ENCODE data around the gene TNFRSF1A.

- TF ChIP-seq, protein P1, sequence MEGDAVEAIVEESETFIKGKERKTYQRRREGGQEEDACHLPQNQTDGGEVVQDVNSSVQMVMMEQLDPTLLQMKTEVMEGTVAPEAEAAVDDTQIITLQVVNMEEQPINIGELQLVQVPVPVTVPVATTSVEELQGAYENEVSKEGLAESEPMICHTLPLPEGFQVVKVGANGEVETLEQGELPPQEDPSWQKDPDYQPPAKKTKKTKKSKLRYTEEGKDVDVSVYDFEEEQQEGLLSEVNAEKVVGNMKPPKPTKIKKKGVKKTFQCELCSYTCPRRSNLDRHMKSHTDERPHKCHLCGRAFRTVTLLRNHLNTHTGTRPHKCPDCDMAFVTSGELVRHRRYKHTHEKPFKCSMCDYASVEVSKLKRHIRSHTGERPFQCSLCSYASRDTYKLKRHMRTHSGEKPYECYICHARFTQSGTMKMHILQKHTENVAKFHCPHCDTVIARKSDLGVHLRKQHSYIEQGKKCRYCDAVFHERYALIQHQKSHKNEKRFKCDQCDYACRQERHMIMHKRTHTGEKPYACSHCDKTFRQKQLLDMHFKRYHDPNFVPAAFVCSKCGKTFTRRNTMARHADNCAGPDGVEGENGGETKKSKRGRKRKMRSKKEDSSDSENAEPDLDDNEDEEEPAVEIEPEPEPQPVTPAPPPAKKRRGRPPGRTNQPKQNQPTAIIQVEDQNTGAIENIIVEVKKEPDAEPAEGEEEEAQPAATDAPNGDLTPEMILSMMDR (IDR thresholded peaks at IDR 0.05), result no peak
- no peak for TF ChIP-seq POLR2A (IDR thresholded peaks at IDR 0.05)
Measured at GRCh38 chr12:6352193-6353173, 10.6 kb upstream of the TNFRSF1A start.

All from esophagus squamous epithelium (tissue), 4 donors.